Activated CD4-positive, alpha-beta T cell treated with anti-CD3 and anti-CD28 coated beads for 1 hour (primary cell): ENCODE results near the gene AQP6.

Experiments used
- DNase-seq: peaks from one replicate; pipeline ENCODE4 v3.0.0-alpha.2; 2020

The AQP6 gene

GRCh38 chr12:50004696-50005095 is 31.9 kb downstream of the AQP6 start:
- DNase-seq: no peak

- no peak for DNase-seq
Measured at GRCh38 chr12:50005175-50005574, 32.4 kb downstream of the AQP6 start.

GRCh38 chr12:50006280-50006679 is 33.5 kb downstream of the AQP6 start:
- DNase-seq: no peak

GRCh38 chr12:50006754-50007442 is 34.2 kb downstream of the AQP6 start:
- no peak for DNase-seq

GRCh38 chr12:50013361-50014147 is 40.8 kb downstream of the AQP6 start:
- DNase-seq: no peak

GRCh38 chr12:50014342-50014741 is 41.6 kb downstream of the AQP6 start:
- DNase-seq: no peak

GRCh38 chr12:50016501-50017475 is 44.0 kb downstream of the AQP6 start:
- no peak for DNase-seq

- DNase-seq: no peak
Measured at GRCh38 chr12:50017641-50018040, 44.9 kb downstream of the AQP6 start.

- no peak for DNase-seq
Measured at GRCh38 chr12:50018154-50018553, 45.4 kb downstream of the AQP6 start.

- no peak for DNase-seq
Measured at GRCh38 chr12:50018968-50019367, 46.2 kb downstream of the AQP6 start.

- DNase-seq: no peak
Measured at GRCh38 chr12:50019524-50019923, 46.8 kb downstream of the AQP6 start.

- DNase-seq: no peak
Measured at GRCh38 chr12:50021031-50021430, 48.3 kb downstream of the AQP6 start.

- no peak for DNase-seq
Measured at GRCh38 chr12:50022903-50023302, 50.2 kb downstream of the AQP6 start.

- no peak for DNase-seq
Measured at GRCh38 chr12:50024227-50024626, 51.5 kb downstream of the AQP6 start.

GRCh38 chr12:50024805-50025186 is 52.0 kb downstream of the AQP6 start:
- no peak for DNase-seq

- DNase-seq: peak; percentile 94
Measured at GRCh38 chr12:50025187-50026059, 52.7 kb downstream of the AQP6 start, which contains the start of gene RACGAP1. Gene RACGAP1 (minus strand): TSS chr12:50025494. CDS start chr12:50016715, 8,779 bp downstream.

GRCh38 chr12:50026691-50027090 is 53.9 kb downstream of the AQP6 start:
- no peak for DNase-seq
